ENCODE data around the gene TOR2A.
"Not testable (repeated sequence)": the region's sequence is repeated elsewhere in the genome, so short reads cannot be mapped to it uniquely, and the experiment has no call there.

TOR2A gene

DNA sequence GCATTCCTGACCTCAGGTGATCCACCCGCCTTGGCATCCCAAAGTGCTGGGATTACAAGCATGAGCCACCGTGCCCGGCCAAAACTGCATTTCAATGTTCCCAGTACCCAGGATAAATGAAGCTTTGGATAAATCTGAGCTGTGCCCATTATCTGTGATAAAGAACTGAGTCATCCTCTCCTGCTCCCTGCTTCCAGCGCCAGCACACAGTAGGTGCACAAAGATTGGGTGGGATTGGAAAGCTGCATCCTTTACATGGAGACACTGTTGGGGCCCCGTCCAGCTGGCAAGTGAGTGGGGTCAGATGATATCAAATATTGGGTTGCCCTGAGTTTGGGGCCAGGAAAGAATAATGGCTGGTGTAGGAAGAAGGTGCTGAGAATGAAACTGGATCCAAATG is 26.0 kb upstream of the TOR2A start:
- no peak overlapping the region for H3K4me3 ChIP-seq (ENCODE audit: low read depth, low read length)
- TF ChIP-seq CTCF (IDR thresholded peaks at IDR 0.05; ENCODE audit: insufficient read depth, low read depth, low read length, missing control alignments) = no peak
- DNase-seq (ENCODE audit: low read depth) = no peak

- no peak overlapping the region for H3K4me3 ChIP-seq (ENCODE audit: low read depth, low read length)
- no peak for DNase-seq (ENCODE audit: low read depth)
- TF ChIP-seq CTCF (IDR thresholded peaks at IDR 0.05; ENCODE audit: insufficient read depth, low read depth, low read length, missing control alignments) = no peak
Observed at GRCh38 chr9:127758843-127759242, 23.7 kb upstream of the TOR2A start.

- DNase-seq (ENCODE audit: low read depth); H3K4me3 ChIP-seq (ENCODE audit: low read depth, low read length): not testable (repeated sequence)
Observed at GRCh38 chr9:127756776-127757175, 21.7 kb upstream of the TOR2A start.

- TF ChIP-seq CTCF (IDR thresholded peaks at IDR 0.05; ENCODE audit: insufficient read depth, low read depth, low read length, missing control alignments) = no peak
- no peak overlapping the region for H3K4me3 ChIP-seq (ENCODE audit: low read depth, low read length)
- no peak for DNase-seq (ENCODE audit: low read depth)
Observed at GRCh38 chr9:127756233-127756632, 21.1 kb upstream of the TOR2A start.

DNA sequence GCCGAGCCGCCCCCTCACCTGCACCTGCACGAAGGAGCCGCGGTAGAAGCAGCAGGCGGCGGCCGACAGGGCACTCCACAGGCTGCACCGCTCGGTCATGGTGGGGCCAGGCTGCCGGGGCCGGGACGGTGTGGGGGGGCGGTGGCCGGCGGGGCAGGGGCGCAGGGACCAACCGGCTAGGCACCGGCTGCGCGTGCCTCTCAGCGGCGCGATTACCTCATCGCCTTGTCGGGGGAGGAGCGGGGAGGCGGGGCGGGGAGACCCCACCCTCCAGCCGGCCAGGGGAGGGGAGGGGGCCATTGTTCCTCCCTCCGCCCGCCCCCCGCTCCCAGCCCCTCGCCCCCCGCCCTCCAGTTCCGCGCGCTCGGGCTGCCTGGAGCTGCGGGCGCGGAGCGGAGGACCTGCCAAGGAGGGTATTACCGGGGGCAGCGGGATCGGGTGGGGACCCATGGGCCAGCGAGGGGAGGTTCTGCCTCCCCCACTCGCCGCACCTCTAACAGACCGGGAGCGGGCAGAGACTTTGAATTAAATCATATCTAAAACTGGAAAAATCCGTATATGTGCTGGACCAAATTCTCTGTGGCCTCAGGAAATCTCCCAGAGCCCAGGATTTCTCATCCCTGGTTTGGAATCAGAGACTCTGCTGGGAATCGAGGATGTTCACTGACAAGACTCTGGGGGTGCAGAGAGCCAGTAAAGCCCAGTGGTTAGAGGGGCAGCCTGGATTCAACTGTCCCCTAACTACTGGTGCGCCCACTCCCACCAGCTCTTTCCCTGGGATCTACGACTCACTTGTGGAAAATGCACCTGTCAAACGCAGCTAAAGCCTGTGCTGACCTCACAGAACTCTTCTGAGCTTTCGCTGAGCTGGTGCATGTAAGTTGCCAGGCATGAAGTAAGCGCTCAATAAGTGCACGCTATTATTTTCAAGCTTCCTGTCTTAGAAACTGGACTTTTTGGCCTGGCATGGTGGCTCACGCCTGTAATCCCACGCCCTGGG is 20.3 kb upstream of the TOR2A start:
- DNase-seq (ENCODE audit: low read depth) = no peak

DNA sequence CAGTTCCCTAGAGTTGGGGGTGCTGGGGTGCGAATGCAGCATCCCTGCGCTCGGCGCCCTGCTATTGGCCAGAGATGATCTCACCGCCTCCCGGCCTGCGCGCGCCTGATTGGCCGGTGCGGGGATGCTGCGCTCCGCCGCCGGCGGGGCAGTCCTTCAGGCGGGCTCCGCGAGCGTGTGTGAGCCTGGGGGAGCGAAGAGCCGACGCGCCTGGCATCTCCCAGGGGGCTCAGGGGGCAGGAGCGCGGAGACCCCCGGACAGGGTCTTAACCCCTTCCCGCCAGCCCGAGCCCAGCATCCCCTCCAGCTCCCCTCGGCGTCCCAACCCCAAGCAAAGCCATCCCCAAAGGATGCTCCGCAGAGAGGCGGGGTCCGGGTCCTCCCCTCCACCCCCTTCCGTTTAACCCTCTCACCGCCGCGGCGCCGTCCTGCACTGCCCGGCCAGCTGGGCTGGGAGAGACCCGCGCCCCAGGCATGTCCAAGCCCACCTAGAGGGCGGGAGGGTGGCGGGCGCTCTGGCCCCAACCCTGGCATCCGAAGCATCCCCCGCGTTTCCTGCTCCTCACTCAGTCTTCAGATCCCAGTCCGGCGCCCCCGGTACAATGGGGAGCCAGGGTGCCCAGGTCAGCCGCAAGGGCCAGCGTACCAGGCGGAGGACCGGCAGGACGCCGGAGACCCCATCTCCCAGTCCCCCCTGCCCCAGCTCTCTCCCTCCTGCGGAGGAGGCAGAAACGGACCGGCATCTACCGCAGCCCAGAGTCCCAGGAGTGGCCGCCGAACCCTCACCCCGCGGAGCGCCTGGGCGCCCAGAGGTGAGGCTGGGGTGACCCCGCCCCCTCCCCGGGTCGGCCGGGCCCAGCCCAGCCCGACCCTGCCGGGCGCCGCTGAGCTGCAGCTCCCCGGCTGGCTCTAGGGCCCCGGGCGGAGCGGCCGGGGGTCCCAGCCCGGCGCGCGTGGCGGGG is 19.3 kb upstream of the TOR2A start:
- no peak for DNase-seq (ENCODE audit: low read depth)
- TF ChIP-seq CTCF (IDR thresholded peaks at IDR 0.05; ENCODE audit: insufficient read depth, low read depth, low read length, missing control alignments) = no peak
- no peak overlapping the region for H3K4me3 ChIP-seq (ENCODE audit: low read depth, low read length)

More for the DNA sequence above, 20.3 kb upstream of the TOR2A start:
- no peak overlapping the region for H3K4me3 ChIP-seq (ENCODE audit: low read depth, low read length)
- TF ChIP-seq CTCF (IDR thresholded peaks at IDR 0.05; ENCODE audit: insufficient read depth, low read depth, low read length, missing control alignments) = no peak

DNA sequence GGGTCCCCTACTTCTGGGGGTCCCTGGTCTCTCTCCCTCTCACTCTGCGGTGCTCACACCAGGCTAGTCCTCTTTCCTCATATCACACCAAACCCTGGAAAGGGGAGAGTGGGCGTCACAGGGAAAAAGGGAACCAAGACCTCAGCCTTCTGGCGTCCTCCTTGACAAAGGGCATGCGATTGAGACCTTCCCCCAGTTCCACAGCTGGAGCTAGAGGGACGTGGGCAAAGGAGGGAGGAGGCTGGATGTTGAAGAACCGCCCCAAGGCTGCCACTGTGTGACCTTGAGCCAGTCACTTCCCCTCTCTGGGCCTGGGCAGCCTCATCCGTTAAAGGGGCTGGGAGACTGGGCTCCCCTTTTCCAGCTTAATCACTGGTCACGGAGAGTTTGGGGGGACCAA is 18.5 kb upstream of the TOR2A start:
- TF ChIP-seq CTCF (IDR thresholded peaks at IDR 0.05; ENCODE audit: insufficient read depth, low read depth, low read length, missing control alignments) = no peak
- no peak overlapping the region for H3K4me3 ChIP-seq (ENCODE audit: low read depth, low read length)
- no peak for DNase-seq (ENCODE audit: low read depth)
